Measurements from ENCODE around the gene FBXO24.
"Not testable (repeated sequence)": the region's sequence is repeated elsewhere in the genome, so short reads cannot be mapped to it uniquely, and the experiment has no call there.

Gene FBXO24

GRCh38 chr7:100561491-100562194, 24.5 kb upstream of the FBXO24 start:
- no peak for DNase-seq

GRCh38 chr7:100562195-100563099, 23.7 kb upstream of the FBXO24 start:
- DNase-seq: no peak

- DNase-seq: no peak
Observed at GRCh38 chr7:100563100-100563564, 23.0 kb upstream of the FBXO24 start.

DNA sequence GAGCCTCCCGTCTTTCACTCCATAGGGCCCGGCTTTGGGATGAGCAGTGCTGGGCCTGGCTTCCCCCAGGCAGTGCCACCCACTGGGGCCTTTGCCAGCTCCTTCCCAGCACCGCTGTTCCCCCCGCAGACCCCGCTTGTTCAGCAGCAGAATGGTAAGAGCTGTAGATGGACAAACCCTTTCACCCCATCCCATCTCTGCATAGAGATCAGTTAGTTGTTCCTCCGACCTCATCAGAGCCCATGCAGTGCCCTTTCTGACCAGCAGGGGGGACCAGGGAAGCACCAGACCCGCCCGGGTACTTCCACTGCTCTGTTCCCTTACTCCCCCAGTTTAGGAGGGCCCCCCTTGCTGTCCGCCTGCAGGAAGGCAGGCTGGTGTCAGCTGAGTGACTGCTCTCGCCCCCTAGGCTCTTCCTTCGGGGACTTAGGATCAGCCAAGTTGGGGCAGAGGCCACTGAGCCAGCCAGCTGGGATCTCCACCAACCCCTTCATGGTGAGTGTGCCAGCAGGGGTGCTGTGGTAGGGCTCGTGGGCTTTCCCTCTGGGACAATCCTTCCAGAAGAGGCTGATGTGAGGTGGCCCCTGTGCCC, 22.2 kb upstream of the FBXO24 start:
- peak; percentile 81 for DNase-seq

DNA sequence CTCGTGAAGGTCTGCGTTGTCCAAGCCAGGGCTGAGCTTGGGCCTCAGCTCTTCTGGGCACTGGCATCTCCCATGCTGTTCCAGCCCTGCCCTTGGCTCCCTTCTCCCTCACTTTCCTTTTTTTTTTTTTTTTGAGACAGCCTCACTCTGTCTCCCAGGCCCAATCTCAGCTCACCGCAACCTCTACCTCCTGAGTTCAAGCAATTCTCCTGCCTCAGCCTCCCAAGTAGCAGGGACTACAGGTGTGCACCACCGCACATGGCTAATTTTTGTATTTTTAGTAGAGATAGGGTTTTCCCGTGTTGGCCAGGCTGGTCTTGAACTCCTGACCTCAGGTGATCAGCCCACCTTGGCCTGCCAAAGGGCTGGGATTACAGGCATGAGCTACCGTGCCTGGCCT, 21.7 kb upstream of the FBXO24 start:
- not testable (repeated sequence) for DNase-seq

GRCh38 chr7:100565133-100565571, 21.0 kb upstream of the FBXO24 start:
- DNase-seq: no peak

- DNase-seq: no peak
Observed at GRCh38 chr7:100566018-100566531, 20.1 kb upstream of the FBXO24 start.

- DNase-seq: no peak
Observed at GRCh38 chr7:100567031-100567730, 18.9 kb upstream of the FBXO24 start.

- DNase-seq: no peak
Observed at GRCh38 chr7:100567751-100568175, 18.4 kb upstream of the FBXO24 start.

GRCh38 chr7:100568176-100568895, 17.8 kb upstream of the FBXO24 start:
- no peak for DNase-seq

GRCh38 chr7:100568896-100569844, 17.0 kb upstream of the FBXO24 start:
- peak; percentile 58 for DNase-seq

DNA sequence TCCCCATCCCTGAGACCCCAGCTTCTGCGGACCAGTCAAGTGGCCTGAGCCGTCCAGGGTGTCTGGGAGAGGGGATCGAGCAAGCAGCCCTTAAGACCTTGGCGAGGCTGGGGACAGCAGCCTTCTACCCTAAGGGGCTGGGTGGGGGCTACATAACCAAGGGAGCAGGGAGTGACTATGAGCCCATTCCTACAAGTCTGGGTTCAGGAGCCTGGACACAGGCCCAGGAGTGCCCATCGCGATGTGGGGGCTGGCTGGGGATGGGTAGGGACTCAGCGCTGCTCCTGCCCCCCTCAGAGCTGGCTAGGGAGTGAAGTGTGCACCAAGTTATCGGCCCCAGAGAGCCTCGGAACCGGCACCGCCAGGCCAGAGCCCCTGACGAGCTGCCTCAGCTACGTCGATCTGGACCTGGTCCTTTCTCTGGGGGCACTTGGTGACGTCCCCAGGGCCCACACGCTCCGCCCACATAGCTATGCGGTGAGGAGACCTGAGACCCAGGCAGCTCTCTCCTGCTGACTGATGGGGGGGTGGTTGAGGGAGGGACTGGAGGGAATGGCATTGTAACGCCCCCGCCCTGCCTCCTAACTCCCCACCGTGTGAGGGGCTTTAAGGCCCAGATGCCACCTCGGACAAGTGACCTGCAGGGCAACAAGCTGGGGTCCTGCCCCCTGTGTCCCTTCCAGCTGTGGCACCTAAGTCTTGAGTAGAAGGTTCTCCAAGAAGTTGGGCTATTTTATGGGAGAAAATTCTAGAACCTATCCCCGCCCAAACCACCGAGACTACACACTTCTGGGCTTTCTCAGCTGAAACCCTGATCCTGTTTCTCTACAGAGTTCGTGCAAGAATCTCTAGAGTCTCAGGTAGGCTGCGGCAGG, 14.9 kb upstream of the FBXO24 start:
- DNase-seq: no peak

GRCh38 chr7:100571829-100572116, 14.4 kb upstream of the FBXO24 start:
- no peak for DNase-seq

GRCh38 chr7:100572281-100572948, 13.7 kb upstream of the FBXO24 start:
- no peak for DNase-seq

DNA sequence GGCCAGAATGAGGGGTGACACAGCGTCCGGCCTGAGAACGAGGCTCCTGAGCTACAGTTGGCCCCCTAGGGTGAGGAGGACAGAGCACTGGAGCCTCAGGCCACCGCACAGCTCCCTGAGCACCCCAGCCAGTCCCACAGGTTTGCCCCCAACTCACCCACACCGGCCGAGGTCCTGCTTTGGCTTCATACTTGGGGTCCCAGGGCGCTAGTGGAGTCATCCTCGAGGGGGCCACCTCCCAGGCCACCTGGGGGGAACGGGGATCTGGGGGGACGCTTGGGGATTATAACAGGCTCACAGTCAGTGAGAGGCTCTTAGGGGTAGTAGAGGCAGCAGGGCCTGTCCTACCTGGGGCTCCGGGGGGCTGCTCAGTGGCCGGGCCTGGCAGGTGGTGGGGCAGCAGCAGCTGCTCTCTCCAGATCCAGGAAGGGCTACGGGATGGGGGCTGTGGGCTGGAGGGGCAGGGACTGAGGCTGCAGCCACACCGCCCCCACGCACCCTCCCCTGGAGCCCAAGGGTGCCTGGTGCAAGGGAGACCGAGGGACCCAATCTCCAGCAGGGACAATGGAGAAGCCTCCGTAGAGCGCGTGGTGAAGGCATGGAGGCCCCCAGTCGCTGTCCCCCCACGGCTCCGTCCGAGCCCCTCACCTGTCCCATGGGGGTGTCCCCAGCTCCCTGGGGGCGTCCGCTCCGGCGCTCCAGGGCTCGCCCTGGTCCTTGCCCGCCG, 13.0 kb upstream of the FBXO24 start:
- no peak for DNase-seq

GRCh38 chr7:100573691-100574361, 12.3 kb upstream of the FBXO24 start, which contains the start of gene SAP25:
Gene SAP25, minus strand, starts transcription at chr7:100573900. Its CDS starts 158 bp downstream, at chr7:100573742.
- no peak for DNase-seq

GRCh38 chr7:100574362-100575205, 11.5 kb upstream of the FBXO24 start:
- DNase-seq: no peak

Data from activated CD4-positive, alpha-beta T cell treated with anti-CD3 and anti-CD28 coated beads, Interleukin-2, amount 50 U/mL, for 16 hours (primary cell).